ENCODE results near the gene CASS4. TPM values are rescaled to one million over a fixed set of nuclear protein-coding genes. Genes with fewer than 3 reads are reported as not detected.

Gene CASS4
- total RNA-seq, 2 experiments from 2014 or later = 2.7 to 2.8 TPM

DNA sequence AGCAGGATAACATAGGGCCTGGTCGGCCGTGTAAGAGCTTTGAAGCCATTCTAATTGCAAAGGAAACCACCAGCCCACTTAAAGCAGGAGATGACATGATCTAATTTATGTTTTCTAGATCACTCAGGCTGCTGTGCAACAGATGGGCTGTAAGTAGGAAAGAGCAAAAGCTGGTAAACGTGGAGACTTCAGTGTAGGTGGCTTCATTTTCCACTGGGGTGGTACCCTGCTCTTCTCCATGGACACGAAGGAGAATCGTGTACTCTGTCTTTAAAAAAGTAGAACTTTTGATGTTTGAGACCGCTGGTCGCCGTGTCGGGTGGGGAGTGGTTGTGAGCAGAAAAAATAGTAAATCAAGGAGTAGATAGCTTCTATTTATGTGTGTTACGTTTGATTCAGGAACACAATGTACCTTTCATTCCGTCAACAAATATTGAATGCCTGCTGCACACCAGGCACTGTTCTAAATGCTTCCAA, 6.4 kb downstream of the CASS4 start:
- POLR2A ChIA-PET = interaction anchor here (0.7 kb wide), 1 partner anchor 23 kb away, joined by 4 read pairs; no protein-coding TSS in a partner anchor
- CTCF ChIA-PET = interaction anchor here (1.4 to 2.2 kb wide), 2 partner anchors 10 to 24 kb away, joined by 5 to 6 read pairs; no protein-coding TSS in a partner anchor

DNA sequence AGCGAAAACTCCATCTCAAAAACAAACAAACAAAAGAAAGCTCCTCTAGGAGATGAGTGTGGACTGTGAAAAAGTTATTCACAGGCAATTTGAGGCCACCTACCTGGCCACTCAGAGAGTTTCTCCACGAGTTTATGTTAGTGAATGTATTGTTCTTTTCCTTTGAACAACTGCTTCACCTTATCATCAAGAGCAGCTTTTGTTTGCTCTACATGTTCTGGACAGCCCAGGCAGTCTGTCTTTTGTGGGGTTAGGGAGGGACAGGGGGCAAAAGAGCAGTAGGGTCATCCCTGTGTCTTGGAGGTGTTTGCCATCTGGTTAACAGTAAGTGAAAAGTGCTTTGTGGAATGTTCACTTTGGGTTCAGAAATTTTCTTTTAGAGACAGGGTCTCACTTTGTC, 8.0 kb downstream of the CASS4 start:
- POLR2A ChIA-PET = no interaction called here
- CTCF ChIA-PET = interaction anchor here (2.2 kb wide), 1 partner anchor 23 kb away, joined by 6 read pairs; no protein-coding TSS in a partner anchor

DNA sequence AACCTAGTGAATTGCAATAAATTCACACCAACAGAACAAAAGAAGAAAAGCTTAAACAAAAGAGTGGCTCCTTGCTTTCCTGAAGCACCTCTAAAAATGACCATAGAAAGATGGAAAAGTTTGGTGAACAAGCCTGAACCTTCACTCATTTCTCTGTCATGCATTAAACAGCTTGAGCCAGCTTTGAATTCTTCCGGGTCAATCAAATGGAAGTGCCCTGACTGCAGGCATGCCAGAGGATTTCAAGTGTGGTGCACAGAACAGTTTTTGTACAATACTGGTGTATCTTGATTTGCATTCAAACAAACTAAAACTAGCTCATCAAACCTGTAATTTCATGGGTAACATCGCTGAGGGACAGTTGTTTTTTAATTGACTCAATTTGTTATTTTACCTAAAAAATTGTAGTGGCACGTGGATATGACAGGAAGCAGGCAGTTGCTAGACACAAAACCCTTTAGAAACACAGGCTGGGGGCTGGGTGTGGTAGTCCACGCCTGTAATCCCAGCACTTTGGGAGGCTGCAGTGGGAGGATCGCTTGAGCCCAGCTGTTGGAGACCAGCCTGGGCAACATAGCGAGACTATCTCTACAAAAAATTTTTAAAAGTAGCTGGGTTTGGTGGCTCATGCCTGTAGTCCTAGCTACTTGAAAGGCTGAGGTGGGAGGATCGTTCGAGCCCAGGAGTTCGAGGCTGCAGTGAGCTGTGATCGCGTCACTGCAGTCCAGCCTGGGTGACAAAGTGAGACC, 9.1 kb downstream of the CASS4 start:
- ChIA-PET POLR2A (no interaction called here), CTCF (interaction anchor here (1.4 kb wide), 1 partner anchor 8 kb away, joined by 3 read pairs; no protein-coding TSS in a partner anchor)

DNA sequence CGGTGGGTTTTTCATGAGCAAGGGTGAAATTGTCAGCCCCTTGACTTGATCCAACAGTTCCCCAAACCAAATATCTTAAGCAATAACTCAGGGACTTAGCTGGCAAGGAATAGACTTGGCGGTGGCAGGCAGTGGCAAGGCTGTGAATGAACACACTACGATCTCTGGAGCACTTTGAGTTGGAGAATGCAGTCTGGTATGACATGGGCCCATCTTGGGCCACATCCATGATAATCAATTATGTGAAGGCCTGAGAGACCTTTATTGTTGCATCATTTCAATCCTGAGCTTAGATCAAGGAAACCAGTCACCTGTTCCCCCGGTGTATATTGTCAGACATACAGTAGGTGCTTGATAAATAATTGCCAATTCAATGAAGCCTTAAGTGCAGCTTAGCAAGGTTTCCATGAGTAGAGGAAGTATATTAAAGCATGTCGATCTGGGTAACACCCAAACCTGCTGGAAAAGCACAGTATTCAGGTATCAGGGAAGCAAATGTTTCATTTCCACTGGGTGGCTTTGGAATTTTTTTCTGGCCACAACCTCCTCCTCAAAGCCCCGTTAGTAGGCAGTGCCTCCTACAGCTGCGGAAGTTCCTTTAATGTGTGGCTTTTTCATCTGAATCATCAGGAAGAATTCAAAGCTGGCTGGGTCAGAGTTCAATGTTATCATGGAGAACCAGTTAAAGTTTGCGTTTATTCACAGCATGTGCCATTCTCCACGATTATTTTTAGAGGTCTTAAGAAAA, 10.2 kb downstream of the CASS4 start:
- CTCF ChIA-PET = interaction anchor here (1.0 to 1.4 kb wide), 2 partner anchors 9 to 11 kb away, joined by 3 read pairs; no protein-coding TSS in a partner anchor
- POLR2A ChIA-PET = no interaction called here

DNA sequence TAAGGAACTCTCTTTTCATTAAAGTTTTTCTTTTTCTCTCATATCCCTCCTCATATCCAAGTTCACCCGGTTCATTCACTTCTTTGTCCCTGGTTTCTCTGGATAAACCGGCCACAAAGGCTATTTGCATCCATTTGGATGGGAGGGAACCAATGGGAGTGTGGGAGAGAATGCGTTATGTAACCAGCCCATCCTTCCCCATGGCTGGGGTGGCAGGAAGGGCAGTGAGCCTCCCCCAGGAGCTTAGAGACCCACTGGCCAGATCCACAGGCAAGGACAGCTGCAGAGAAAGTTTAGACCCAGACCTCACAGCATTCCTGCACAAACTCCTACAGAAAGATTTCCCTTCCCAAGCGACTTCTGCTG, 10.7 kb downstream of the CASS4 start:
- ChIA-PET POLR2A (no interaction called here), CTCF (interaction anchor here (1.0 to 1.5 kb wide), 3 partner anchors 10 to 25 kb away, joined by 3 read pairs; no protein-coding TSS in a partner anchor)

DNA sequence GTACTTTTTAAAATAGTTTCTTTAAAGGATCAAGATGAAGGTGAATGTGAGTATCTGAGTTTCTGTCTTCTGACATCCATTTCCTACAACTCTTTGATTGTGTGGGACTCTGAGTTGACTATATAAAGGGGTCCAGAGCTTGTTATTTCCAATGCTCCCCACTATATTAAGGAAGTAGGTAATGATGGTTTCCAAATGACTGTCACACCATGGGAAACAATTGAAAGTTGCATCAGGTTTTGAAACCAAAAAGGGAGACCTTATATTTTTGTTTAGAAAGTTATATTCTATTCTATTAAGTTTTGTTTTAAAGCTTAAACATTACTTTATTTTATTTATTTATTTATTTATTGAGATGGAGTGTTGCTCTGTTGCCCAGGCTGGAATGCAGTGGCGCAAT, 11.2 kb downstream of the CASS4 start:
- CTCF ChIA-PET = interaction anchor here (1.5 kb wide), 1 partner anchor 24 kb away, joined by 3 read pairs; no protein-coding TSS in a partner anchor
- POLR2A ChIA-PET = no interaction called here

DNA sequence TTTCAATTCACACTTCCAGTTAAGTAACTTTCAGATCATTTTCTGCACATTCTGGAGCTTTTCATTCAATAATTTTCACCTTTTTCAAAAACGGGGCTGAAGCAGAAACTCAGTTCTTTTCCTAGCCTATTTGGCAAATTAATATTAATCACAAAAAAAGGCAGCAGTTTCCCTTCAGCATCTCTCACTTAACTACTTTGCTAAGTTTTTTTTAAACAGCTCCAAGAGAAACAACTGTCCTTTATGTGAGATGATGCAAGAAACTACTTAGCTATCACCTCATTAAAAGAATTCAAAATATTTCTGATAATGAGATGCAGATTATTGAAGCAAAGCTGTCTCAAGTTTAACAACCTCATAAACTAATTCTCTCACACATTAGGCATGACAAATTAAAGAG, 11.8 kb downstream of the CASS4 start:
- CTCF ChIA-PET = interaction anchor here (1.5 kb wide), 1 partner anchor 24 kb away, joined by 3 read pairs; no protein-coding TSS in a partner anchor
- POLR2A ChIA-PET = no interaction called here

DNA sequence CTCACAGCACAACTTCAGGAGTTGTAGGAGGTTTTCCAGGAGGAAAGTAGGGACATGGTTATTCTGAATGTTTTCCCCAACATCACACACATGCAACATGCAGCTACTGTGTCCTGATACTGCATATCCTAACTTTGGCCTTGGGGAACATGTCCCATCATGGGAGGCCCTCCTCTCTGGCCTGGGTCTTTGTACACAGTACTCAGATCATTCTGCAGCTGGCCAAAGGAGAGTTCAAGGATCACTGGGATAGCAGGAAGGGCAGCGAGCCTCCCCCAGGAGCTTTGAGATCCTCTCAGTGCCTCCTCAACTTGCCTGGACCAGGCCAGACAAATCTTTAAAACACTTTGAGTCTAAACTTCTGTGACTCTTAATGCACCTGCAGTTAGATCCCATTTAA, 12.9 kb downstream of the CASS4 start:
- ChIA-PET CTCF (no interaction called here), POLR2A (no interaction called here)

DNA sequence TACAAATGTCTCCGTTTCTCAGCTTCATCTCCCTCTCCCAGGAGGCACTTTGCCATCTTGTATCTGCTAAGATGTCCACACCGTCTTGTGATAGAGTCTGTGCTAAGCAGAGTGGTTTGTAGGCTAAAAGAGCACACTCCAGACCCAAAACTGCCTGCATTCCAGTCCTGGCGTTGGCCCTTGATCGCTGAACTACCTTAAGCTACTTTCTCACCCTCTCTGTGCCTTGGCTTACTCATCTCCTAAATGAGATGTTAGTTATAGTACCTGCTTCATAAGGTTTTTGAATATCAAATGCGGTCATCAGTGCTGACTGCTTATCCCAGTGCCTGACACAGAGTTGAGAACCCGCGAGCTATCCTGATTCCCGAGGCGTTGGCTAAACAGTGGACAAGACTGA, 14.0 kb downstream of the CASS4 start:
- ChIA-PET POLR2A (no interaction called here), CTCF (no interaction called here)

DNA sequence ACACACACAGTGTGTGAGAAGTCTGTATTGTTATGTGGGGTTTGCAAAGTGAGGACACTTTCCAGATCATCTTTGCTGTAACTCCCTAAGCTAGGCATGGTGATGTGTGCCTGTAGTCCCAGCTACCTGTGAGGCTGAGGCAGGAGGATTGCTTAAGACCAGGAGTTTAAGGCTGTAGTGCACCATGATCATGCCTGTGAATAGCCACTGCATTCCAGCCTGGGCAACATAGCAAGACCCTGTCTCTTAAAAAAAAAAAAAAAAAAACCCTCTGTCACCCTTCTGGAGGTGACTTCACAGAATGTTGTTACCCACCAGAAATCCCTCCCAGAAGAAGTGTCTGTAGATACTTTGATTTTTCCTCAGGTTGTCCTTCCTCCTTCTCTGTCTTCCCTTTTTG, 14.9 kb downstream of the CASS4 start:
- ChIA-PET POLR2A (no interaction called here), CTCF (interaction anchor here (0.7 kb wide), 1 partner anchor 205 kb away, joined by 4 read pairs; no protein-coding TSS in a partner anchor)

DNA sequence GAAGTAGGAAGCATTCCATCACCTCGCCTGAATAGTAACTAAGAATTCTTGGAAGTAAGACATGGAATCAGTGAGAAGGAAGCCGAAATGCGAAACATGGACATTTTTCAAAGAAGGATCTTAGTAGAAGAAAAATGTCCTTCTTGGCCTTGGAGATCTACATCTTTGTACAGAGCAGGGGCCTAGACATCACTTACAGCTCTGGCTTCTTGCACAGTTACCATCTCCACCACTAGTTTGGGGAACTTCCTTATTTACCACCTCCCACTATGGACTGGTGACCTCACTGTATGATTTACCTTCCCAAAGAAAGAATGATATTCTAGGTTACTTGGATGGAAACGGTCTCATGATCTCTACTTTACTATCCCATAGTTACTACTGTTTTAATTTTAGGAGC, 15.7 kb downstream of the CASS4 start:
- ChIA-PET POLR2A (no interaction called here), CTCF (interaction anchor here (1.9 kb wide), 1 partner anchor 9 kb away, joined by 5 read pairs; no protein-coding TSS in a partner anchor)

DNA sequence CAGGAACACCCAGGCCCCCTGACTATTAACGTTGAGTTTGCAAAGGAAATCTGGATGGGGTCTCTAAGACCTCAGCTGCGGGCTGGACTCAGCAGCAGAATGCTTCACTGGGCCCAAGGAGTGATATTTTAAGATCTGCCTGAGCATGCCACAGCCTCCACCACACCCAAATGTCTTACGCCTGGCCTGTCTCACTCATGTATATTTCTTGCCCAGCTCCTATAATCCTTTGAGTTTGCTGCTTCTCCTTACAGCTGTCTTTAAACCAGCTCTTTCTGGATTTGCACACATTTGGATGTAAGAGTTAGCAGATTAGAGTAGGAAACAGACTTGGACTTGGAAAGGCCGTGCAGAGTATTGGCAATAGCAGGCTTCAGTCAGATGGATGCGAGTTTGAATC, 16.4 kb downstream of the CASS4 start:
- POLR2A ChIA-PET = no interaction called here

DNA sequence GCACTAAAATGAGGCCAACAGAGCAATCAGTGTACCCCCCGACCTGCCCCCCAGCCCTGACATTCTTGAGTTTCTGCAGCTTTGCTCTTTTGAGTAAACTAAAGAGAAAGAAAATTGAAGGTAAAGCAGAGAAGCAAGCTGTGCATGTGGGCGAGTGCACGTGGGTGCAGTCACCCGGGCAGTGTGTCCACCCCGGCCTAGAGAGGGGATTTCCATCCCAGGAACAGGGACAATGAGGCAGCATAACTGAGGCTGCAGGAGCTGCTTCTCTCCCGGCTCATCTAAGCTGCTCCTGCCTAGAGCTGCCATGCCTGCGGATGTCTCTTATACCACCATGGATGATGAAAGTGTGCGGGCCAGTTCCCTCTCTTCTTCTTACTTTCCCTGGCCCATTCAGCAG, 16.8 kb downstream of the CASS4 start:
- ChIA-PET POLR2A (interaction anchor here (0.6 to 0.7 kb wide), 2 partner anchors 72 to 961 kb away, joined by 4 to 5 read pairs; no protein-coding TSS in a partner anchor), CTCF (interaction anchor here (1.3 to 1.9 kb wide), 2 partner anchors 10 to 28 kb away, joined by 3 to 5 read pairs; no protein-coding TSS in a partner anchor)

More for the DNA sequence above, 16.4 kb downstream of the CASS4 start:
- CTCF ChIA-PET = interaction anchor here (1.9 kb wide), 1 partner anchor 10 kb away, joined by 5 read pairs; no protein-coding TSS in a partner anchor

DNA sequence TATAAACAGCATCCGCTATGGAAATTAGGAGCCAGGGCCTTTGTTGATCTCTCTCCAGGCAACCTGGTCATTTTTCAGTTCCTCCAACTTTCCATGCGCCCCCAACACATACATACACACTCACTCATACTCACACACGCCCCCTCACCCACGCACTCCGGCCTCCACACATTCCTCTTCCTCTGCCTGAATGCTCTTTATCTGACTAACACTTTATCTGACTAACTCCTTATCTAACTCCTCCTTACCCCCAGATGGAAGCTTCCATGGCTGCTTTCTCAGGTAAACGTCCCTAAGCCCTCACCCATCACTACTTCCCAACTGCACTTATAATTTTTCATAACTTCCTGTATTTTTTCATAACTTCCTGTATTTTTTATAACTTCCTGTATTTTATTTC, 17.4 kb downstream of the CASS4 start:
- ChIA-PET CTCF (interaction anchor here (1.3 to 1.9 kb wide), 2 partner anchors 11 to 29 kb away, joined by 3 to 5 read pairs; no protein-coding TSS in a partner anchor), POLR2A (interaction anchor here (0.7 kb wide), 2 partner anchors 49 to 72 kb away, joined by 3 to 5 read pairs; no protein-coding TSS in a partner anchor)

DNA sequence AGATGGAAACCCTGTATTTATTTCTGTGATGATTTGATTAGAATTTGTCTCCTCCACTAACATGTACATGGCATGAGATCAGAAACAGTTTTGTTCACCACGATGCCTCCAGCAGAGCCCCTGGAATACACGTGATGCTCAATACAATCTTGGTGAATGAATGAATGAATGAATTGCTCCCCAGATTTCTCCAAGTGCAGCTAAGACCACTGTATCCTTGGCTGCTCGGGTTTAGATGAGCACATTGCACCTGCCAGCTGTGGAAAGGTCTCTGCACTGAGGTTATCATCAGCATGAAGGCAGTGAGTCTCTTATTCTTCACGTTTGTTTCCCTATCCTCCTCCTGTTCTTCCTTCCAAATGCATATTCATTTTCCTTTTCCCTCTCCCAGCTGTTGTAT, 17.9 kb downstream of the CASS4 start:
- ChIA-PET CTCF (interaction anchor here (1.3 to 1.9 kb wide), 2 partner anchors 12 to 29 kb away, joined by 3 to 5 read pairs; no protein-coding TSS in a partner anchor), POLR2A (interaction anchor here (0.7 kb wide), 1 partner anchor 50 kb away, joined by 3 read pairs; no protein-coding TSS in a partner anchor)

DNA sequence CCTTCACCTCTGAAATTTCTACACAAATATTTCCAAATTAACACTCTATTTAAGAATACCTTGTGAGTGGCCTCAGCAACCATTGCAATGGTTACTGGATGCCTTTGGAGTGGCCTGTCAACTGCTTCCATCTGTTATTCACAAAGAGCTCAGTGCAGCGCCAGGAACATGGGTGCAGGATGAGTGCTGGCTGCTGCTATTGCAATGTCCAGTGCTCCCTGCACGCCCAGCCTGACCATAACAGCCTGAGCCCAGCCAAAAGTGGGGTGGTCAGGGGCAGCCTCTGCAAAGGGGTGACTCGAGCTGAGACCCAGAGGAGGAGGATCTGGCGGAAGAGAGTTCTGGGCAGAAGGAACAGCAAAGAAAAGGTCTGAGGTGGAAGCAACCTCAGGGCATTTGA, 18.4 kb downstream of the CASS4 start:
- ChIA-PET CTCF (no interaction called here), POLR2A (no interaction called here)

DNA sequence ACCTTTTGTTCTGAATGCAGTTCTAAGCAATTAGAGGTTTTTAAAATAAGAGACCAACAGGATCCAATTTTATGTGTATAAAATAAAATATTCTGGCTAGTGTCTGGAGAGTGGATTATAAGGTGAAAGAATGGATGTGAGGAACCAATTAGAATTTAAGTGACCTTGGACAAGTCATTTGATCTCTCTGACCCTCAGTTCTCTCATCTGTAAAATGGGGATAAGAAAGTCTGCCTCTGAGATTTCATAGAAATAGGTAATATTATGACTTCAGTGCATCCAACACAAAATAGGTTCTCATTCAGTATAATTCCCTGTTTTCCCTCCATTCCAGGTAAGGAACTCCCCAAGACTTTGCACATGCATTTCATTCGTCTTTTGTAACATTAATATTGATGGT, 18.9 kb downstream of the CASS4 start:
- ChIA-PET POLR2A (no interaction called here), CTCF (no interaction called here)

DNA sequence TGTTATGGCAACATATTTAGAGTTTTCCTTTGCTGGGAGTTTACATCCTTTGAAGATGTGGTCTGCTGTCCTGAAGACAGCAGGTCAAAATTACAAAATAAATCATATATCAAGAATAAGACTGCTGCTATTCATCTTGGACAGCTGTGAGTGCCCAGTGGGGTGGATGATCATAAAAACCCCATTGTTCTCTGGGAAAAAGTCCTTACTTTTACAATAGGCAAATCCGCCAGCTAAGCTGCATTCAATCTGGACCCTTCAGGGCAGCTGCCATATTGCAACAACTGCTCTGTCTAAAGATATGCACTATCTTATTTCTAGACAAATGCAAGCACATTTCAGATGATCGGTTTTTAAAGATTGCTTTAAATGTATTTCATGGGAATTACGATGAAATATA, 19.4 kb downstream of the CASS4 start:
- ChIA-PET CTCF (no interaction called here), POLR2A (no interaction called here)

DNA sequence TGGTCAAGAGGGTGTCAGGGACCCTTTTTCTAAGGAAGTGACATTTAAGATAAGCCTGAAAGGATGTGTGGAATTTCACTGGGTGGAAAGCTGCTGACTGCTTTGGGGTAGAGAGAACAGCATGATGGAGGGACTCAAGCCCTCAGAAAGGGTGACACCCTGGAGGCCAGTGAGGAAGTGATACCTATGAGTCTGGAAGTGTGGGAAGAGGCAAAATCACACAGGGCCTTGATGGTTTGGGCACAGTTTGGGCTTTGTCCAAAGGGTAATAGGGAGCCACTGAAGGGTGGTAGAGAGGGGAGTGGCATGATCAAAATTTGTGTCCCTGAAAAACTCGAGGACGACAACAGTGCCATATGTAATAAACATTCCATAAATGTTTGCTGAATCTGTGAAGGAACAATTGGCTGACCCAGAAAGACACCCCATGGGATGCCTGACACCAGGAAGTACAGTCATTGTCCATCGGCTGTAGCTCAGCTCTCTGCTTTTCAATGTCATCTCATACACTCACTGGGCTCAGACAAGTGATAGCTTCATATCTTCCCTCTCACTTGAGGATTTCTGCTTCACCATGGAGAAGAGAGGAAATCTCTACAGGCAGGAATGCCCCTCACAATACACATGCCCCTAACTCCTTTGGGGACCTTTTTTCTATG, 21.3 kb downstream of the CASS4 start:
- POLR2A ChIA-PET = no interaction called here
- CTCF ChIA-PET = interaction anchor here (1.0 to 1.3 kb wide), 2 partner anchors 11 to 18 kb away, joined by 3 read pairs; no protein-coding TSS in a partner anchor
